H9 (cell line): ENCODE data around the gene SFRP2. TPM values are rescaled to one million over a fixed set of nuclear protein-coding genes. Genes with fewer than 3 reads are reported as not detected.

Experiments
- DNase-seq: peaks from one replicate; pipeline ENCODE4 v3.0.0-alpha.2; 2017
- H2AFZ ChIP-seq: one replicate; pipeline ENCODE4 v1.6.1; 2013; ENCODE audit warnings: mild to moderate bottlenecking, low read length, control low read depth, moderate library complexity
- H2AK5ac ChIP-seq: 2 replicates; pipeline ENCODE4 v1.6.1; 2013; ENCODE audit warnings: low read length, control low read depth, mixed read lengths; ENCODE audit not compliant: insufficient read length
- H2BK120ac ChIP-seq: one replicate; pipeline ENCODE4 v1.6.1; 2013; ENCODE audit warnings: low read depth, mild to moderate bottlenecking, low read length, control low read depth, inconsistent platforms; ENCODE audit not compliant: poor library complexity, severe bottlenecking
- H2BK12ac ChIP-seq: 2 replicates; pipeline ENCODE4 v1.6.1; 2013; ENCODE audit warnings: low read length, control low read depth, mixed read lengths, low read depth; ENCODE audit not compliant: insufficient read length
- H2BK15ac ChIP-seq: 2 replicates; pipeline ENCODE4 v1.6.1; 2013; ENCODE audit warnings: low read depth, low read length, control low read depth
- H2BK20ac ChIP-seq: one replicate; pipeline ENCODE4 v1.6.1; 2013; ENCODE audit warnings: low read depth, mild to moderate bottlenecking, low read length, control low read depth, inconsistent platforms; ENCODE audit not compliant: poor library complexity, severe bottlenecking
- H2BK5ac ChIP-seq: 2 replicates; pipeline ENCODE4 v1.6.1; 2013; ENCODE audit warnings: low read length, control low read depth, mixed read lengths; ENCODE audit not compliant: insufficient read length
- H3K14ac ChIP-seq: 2 replicates; pipeline ENCODE4 v1.6.1; 2013; ENCODE audit warnings: low read length, control low read depth; ENCODE audit not compliant: insufficient read depth
- H3K18ac ChIP-seq: 2 replicates; pipeline ENCODE4 v1.6.1; 2013; ENCODE audit warnings: low read depth, mild to moderate bottlenecking, mixed read lengths, low read length, control low read depth; ENCODE audit not compliant: insufficient read length
- H3K23ac ChIP-seq: 2 replicates; pipeline ENCODE4 v1.6.1; 2013; ENCODE audit warnings: low read length, control low read depth, mixed read lengths, low read depth; ENCODE audit not compliant: insufficient read length
- H3K23me2 ChIP-seq: 2 replicates; pipeline ENCODE4 v1.6.1; 2013; ENCODE audit warnings: low read depth, mild to moderate bottlenecking, mixed read lengths, low read length, control low read depth; ENCODE audit not compliant: insufficient read length, poor library complexity, severe bottlenecking
- H3K27ac ChIP-seq: 2 replicates; pipeline ENCODE4 v1.5.1; 2013; ENCODE audit warnings: low read length, control low read depth, mixed read lengths, low read depth; ENCODE audit not compliant: insufficient read length
- H3K27me3 ChIP-seq: 2 replicates; pipeline ENCODE4 v1.6.1; 2013; ENCODE audit warnings: low read length, control low read depth, inconsistent platforms; ENCODE audit not compliant: insufficient read depth
- H3K4ac ChIP-seq: 2 replicates; pipeline ENCODE4 v1.6.1; 2013; ENCODE audit warnings: low read depth, mild to moderate bottlenecking, control low read depth, inconsistent platforms, low read length, moderate library complexity
- H3K4me1 ChIP-seq: 2 replicates; pipeline ENCODE4 v1.6.1; 2013; ENCODE audit warnings: low read length, control low read depth, inconsistent platforms; ENCODE audit not compliant: insufficient read depth
- H3K4me2 ChIP-seq: 2 replicates; pipeline ENCODE4 v1.6.1; 2013; ENCODE audit warnings: low read length, control low read depth, mixed read lengths; ENCODE audit not compliant: insufficient read length, insufficient read depth
- H3K56ac ChIP-seq: 2 replicates; pipeline ENCODE4 v1.6.1; 2013; ENCODE audit warnings: low read depth, mild to moderate bottlenecking, mixed read lengths, low read length, control low read depth; ENCODE audit not compliant: insufficient read length
- H3K79me1 ChIP-seq: 2 replicates; pipeline ENCODE4 v1.6.1; 2013; ENCODE audit warnings: low read depth, mild to moderate bottlenecking, moderate library complexity, low read length, control low read depth, inconsistent platforms; ENCODE audit not compliant: insufficient read depth, poor library complexity, severe bottlenecking
- H3K79me2 ChIP-seq: 2 replicates; pipeline ENCODE4 v1.6.1; 2013; ENCODE audit warnings: low read length, control low read depth, inconsistent platforms; ENCODE audit not compliant: insufficient read depth
- H3K9ac ChIP-seq: 2 replicates; pipeline ENCODE4 v1.6.1; 2013; ENCODE audit warnings: low read length, control low read depth, mixed read lengths; ENCODE audit not compliant: insufficient read length; ENCODE audit errors: extremely low read depth
- H3K9me3 ChIP-seq: one replicate; pipeline ENCODE4 v1.6.1; 2013; ENCODE audit warnings: low read depth, low read length, inconsistent platforms; ENCODE audit not compliant: control insufficient read depth
- H3T11ph ChIP-seq: one replicate; pipeline ENCODE4 v1.6.1; 2013; ENCODE audit warnings: mild to moderate bottlenecking, low read length, control low read depth, inconsistent platforms
- H4K20me1 ChIP-seq: one replicate; pipeline ENCODE4 v1.6.1; 2013; ENCODE audit not compliant: control insufficient read depth, insufficient read length, insufficient read depth
- H4K5ac ChIP-seq: 2 replicates; pipeline ENCODE4 v1.6.1; 2013; ENCODE audit warnings: low read depth, mild to moderate bottlenecking, mixed read lengths, low read length, control low read depth; ENCODE audit not compliant: insufficient read length
- H4K8ac ChIP-seq: replicated peaks from 2 replicates; pipeline ENCODE4 v1.6.1; 2013; ENCODE audit warnings: low read length, control low read depth, mixed read lengths, low read depth; ENCODE audit not compliant: insufficient read length
- H4K91ac ChIP-seq: 2 replicates; pipeline ENCODE4 v1.6.1; 2013; ENCODE audit warnings: low read depth, mild to moderate bottlenecking, moderate library complexity, mixed read lengths, low read length, control low read depth; ENCODE audit not compliant: insufficient read length
- H3K27ac Mint-ChIP-seq, 3 experiments: 2 replicates in 2 of 3; 3 replicates in 1 of 3; pipeline ENCODE4 v1.8.0; 2020 to 2021; ENCODE audit warnings: mixed read lengths in 3 of 3, mild to moderate bottlenecking in 1 of 3, moderate library complexity in 1 of 3
- H3K27me3 Mint-ChIP-seq: 2 replicates; pipeline ENCODE4 v1.8.0; 2021; ENCODE audit warnings: low read depth, mild to moderate bottlenecking, moderate library complexity, mixed read lengths
- H3K36me3 Mint-ChIP-seq, 3 experiments: 2 replicates in 2 of 3; 3 replicates in 1 of 3; pipeline ENCODE4 v1.8.0; 2020 to 2021; ENCODE audit warnings: low read depth in 3 of 3, mixed read lengths in 3 of 3; ENCODE audit not compliant: insufficient read depth in 1 of 3
- H3K4me1 Mint-ChIP-seq, 2 experiments: 2 replicates each; pipeline ENCODE4 v1.8.0; 2020; ENCODE audit warnings: mixed read lengths in 2 of 2
- H3K4me3 Mint-ChIP-seq, 2 experiments: 2 replicates in 1 of 2; 3 replicates in 1 of 2; pipeline ENCODE4 v1.8.0; 2020 to 2021; ENCODE audit warnings: mild to moderate bottlenecking in 2 of 2, mixed read lengths in 2 of 2, moderate library complexity in 1 of 2
- H3K9me3 Mint-ChIP-seq, 2 experiments: 2 replicates in 1 of 2; 3 replicates in 1 of 2; pipeline ENCODE4 v1.8.0; 2020; ENCODE audit warnings: mild to moderate bottlenecking in 2 of 2, mixed read lengths in 2 of 2, moderate library complexity in 1 of 2
- WGBS: extraction: QIAGEN DNeasy Blood & Tissue Kit; methylation state at CpG from one replicate; pipeline ENCODE4 v1.1.7; 2013; ENCODE audit warnings: missing lambda C conversion rate, low lambda C conversion rate, mixed read lengths; ENCODE audit not compliant: insufficient read length; ENCODE audit errors: extremely low coverage; 5-methylcytosine and 5-hydroxymethylcytosine counted together
- total RNA-seq: library from RNA; stranded (reverse); gene quantifications from 2 replicates; pipeline ENCODE4 v1.2.1, GENCODE V29; 2021
- TF ChIP-seq, protein P1 (sequence below): fragments of 200-600 bp; sonication (generic); conservative IDR thresholded peaks from 3 replicates; pipeline ENCODE4 v1.8.0; 2021; ENCODE audit warnings: antibody characterized with exemption, mild to moderate bottlenecking

Gene SFRP2
- total RNA-seq, 1 experiment from 2014 or later: 156 TPM

DNA sequence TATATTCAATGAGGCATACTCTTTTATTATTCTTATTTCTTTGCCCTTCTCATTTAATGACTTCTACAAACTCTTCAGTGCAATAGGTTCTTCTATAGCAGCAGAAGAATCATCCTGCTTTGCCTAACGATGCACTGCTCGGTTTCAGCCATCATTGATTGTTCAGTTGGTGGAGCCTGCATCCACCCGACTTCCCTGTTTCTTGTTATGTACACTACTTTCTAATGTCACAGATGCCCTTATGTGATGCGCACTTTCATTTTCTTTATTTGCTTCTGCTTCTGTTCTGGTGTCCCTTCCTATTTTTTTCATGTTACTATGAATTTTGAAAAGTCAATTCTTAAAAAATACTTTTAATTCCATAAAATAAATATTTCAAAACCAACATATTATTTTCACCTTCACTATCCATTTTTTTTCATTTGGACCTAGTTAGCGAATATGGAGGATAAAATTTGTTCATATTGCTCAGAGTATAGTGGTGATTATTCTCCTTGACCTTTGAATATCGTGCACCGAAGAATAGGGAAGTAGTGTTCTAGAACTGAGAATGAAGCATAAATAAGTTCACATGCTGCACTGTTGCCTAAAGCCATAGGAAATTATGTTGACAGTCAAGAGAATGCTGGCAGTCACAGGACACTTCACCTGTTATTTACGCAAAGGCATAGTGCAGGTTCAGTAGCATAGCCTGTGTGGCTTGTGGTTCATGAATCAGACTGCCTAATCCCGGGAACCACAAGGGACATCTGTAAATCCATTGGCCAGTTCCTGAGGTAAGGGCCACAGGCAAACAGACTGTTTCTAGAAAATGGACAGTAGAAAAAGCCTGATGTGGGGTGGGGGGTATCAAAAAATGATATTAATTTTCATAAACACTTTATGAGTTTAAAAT lies 21.3 kb upstream of the SFRP2 start:
- no peaks in the 10 kb centered on the region for H4K20me1 ChIP-seq
- H3K36me3 Mint-ChIP-seq: peaks cover 2 to 7% (median 3%) of the 10 kb centered on the region in 3 experiments; a peak in 3 of 7 replicates
- DNase-seq: no peak
- no peak overlapping the region for H3K56ac ChIP-seq
- H3K14ac ChIP-seq: no peak overlapping the region
- H2BK5ac ChIP-seq: no peak overlapping the region
- no peaks in the 10 kb centered on the region for H3K79me1 ChIP-seq
- no peak overlapping the region for H3K4me2 ChIP-seq
- no peak overlapping the region for H4K91ac ChIP-seq
- H3K4me1 Mint-ChIP-seq: peaks cover 10% of the 10 kb centered on the region in 2 experiments
- no peak overlapping the region for H2AK5ac ChIP-seq
- H4K5ac ChIP-seq: no peak overlapping the region
- no peak overlapping the region for H3K23ac ChIP-seq
- no peak overlapping the region for H2AFZ ChIP-seq
- no peak overlapping the region for H3K18ac ChIP-seq
- H3K27me3 Mint-ChIP-seq: no peaks in the 10 kb centered on the region
- H3K9me3 Mint-ChIP-seq: peaks cover 4% of the 10 kb centered on the region in 2 experiments; a peak in 3 of 5 replicates
- no peak overlapping the region for H4K8ac ChIP-seq
- WGBS: no CpG with 5 or more reads among the region's 9 CpGs
- H3K4ac ChIP-seq: no peak overlapping the region
- no peak overlapping the region for H3K27ac ChIP-seq
- no peak overlapping the region for H3T11ph ChIP-seq
- H2BK20ac ChIP-seq: no peak overlapping the region
- H2BK120ac ChIP-seq: no peak overlapping the region
- peaks cover 3% of the 10 kb centered on the region; the same call in 1 of the 2 replicates for H3K4me1 ChIP-seq
- H3K9me3 ChIP-seq: no peaks in the 10 kb centered on the region
- H3K4me3 Mint-ChIP-seq: no peak overlapping the region
- TF ChIP-seq, protein P1, sequence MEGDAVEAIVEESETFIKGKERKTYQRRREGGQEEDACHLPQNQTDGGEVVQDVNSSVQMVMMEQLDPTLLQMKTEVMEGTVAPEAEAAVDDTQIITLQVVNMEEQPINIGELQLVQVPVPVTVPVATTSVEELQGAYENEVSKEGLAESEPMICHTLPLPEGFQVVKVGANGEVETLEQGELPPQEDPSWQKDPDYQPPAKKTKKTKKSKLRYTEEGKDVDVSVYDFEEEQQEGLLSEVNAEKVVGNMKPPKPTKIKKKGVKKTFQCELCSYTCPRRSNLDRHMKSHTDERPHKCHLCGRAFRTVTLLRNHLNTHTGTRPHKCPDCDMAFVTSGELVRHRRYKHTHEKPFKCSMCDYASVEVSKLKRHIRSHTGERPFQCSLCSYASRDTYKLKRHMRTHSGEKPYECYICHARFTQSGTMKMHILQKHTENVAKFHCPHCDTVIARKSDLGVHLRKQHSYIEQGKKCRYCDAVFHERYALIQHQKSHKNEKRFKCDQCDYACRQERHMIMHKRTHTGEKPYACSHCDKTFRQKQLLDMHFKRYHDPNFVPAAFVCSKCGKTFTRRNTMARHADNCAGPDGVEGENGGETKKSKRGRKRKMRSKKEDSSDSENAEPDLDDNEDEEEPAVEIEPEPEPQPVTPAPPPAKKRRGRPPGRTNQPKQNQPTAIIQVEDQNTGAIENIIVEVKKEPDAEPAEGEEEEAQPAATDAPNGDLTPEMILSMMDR: no peak
- H3K9ac ChIP-seq: no peak overlapping the region
- H3K23me2 ChIP-seq: no peaks in the 10 kb centered on the region
- no peak overlapping the region for H3K27ac Mint-ChIP-seq
- no peak overlapping the region for H2BK12ac ChIP-seq
- no peaks in the 10 kb centered on the region for H3K27me3 ChIP-seq
- no peaks in the 10 kb centered on the region for H3K79me2 ChIP-seq
- H2BK15ac ChIP-seq: no peak overlapping the region
